A673 (cell line): ENCODE measurements around the gene MAMDC2. TPM values are rescaled to one million over a fixed set of nuclear protein-coding genes. Genes with fewer than 3 reads are reported as not detected.
"Not testable (repeated sequence)": the region's sequence is repeated elsewhere in the genome, so short reads cannot be mapped to it uniquely, and the experiment has no call there.

Source experiments
- BruUV-seq: library from RNA; stranded (reverse); fragments of 400-500 nt; replicated peaks from 2 replicates; lab custom pipeline; 2021; lab: Mats Ljungman, UMichigan
- CTCF ChIA-PET: fragments of 300-600 bp; sonication (Branson Sonifier 250); formaldehyde crosslinking; loops from one replicate; lab custom pipeline; 2022; ENCODE audit warnings: antibody characterized with exemption; lab: Charles Lee
- POLR2A ChIA-PET: fragments of 300-600 bp; sonication (Branson Sonifier 250); formaldehyde crosslinking; loops from one replicate; lab custom pipeline; 2022; ENCODE audit warnings: antibody characterized with exemption; ENCODE audit not compliant: low non-redundant PET; lab: Charles Lee
- DNase-seq: peaks from one replicate; pipeline ENCODE4 v3.0.0-alpha.2; 2015; ENCODE audit warnings: low spot score
- H3K27ac ChIP-seq: fragments of 200-600 bp; sonication (generic); 2 replicates; pipeline ENCODE4 v1.5.1; 2016; ENCODE audit warnings: mixed run types, low read depth, mild to moderate bottlenecking, mixed read lengths, antibody characterized with exemption, low read length; ENCODE audit not compliant: poor library complexity, severe bottlenecking
- H3K27me3 ChIP-seq: fragments of 200-600 bp; sonication (generic); replicated peaks from 2 replicates; pipeline ENCODE4 v1.6.1; 2017; ENCODE audit warnings: mixed run types, low read depth, mild to moderate bottlenecking, mixed read lengths, antibody characterized with exemption, low read length; ENCODE audit not compliant: insufficient read depth, poor library complexity
- H3K36me3 ChIP-seq: fragments of 200-600 bp; sonication (generic); 2 replicates; pipeline ENCODE4 v1.6.1; 2016; ENCODE audit warnings: mixed run types, mild to moderate bottlenecking, mixed read lengths, antibody characterized with exemption, low read length; ENCODE audit not compliant: insufficient read depth, poor library complexity, severe bottlenecking
- H3K4me1 ChIP-seq: fragments of 200-600 bp; sonication (generic); 2 replicates; pipeline ENCODE4 v1.6.1; 2017; ENCODE audit warnings: mixed run types, mild to moderate bottlenecking, mixed read lengths, antibody characterized with exemption, low read length; ENCODE audit not compliant: insufficient read depth, poor library complexity, severe bottlenecking
- H3K4me3 ChIP-seq: fragments of 200-600 bp; sonication (generic); 2 replicates; pipeline ENCODE4 v1.5.1; 2016; ENCODE audit warnings: low read depth, mixed run types, mild to moderate bottlenecking, mixed read lengths, low read length; ENCODE audit not compliant: poor library complexity, severe bottlenecking
- H3K9me3 ChIP-seq: fragments of 200-600 bp; sonication (generic); 2 replicates; pipeline ENCODE4 v1.6.1; 2016; ENCODE audit warnings: mixed run types, low read depth, mild to moderate bottlenecking, mixed read lengths, antibody characterized with exemption, low read length; ENCODE audit not compliant: poor library complexity, severe bottlenecking
- EZH2 ChIP-seq: fragments of 200-600 bp; sonication (generic); IDR thresholded peaks from 2 replicates; pipeline ENCODE4 v1.6.1; 2017; ENCODE audit warnings: borderline replicate concordance, low read depth, mild to moderate bottlenecking, mixed read lengths, antibody characterized with exemption, low read length; ENCODE audit not compliant: poor library complexity, severe bottlenecking
- intact Hi-C: fragments of 100-400 bp; cut with micrococcal nuclease; formaldehyde crosslinking; loops from one replicate; pipeline ENCODE4 v1.10.0; 2022; ENCODE audit not compliant: unreplicated experiment
- total RNA-seq: library from RNA; stranded (reverse); gene quantifications from 2 replicates; pipeline ENCODE4 v1.2.3, GENCODE V29; 2021
- TF ChIP-seq, protein P1 (sequence below): fragments of 300-800, 200-600 bp; sonication (generic); conservative IDR thresholded peaks from 2 replicates; pipeline ENCODE4 v1.5.1; 2017; ENCODE audit warnings: low read depth, mild to moderate bottlenecking, antibody characterized with exemption, low read length, moderate library complexity, mixed read lengths

MAMDC2 gene
- total RNA-seq, 1 experiment from 2014 or later: not detected

DNA sequence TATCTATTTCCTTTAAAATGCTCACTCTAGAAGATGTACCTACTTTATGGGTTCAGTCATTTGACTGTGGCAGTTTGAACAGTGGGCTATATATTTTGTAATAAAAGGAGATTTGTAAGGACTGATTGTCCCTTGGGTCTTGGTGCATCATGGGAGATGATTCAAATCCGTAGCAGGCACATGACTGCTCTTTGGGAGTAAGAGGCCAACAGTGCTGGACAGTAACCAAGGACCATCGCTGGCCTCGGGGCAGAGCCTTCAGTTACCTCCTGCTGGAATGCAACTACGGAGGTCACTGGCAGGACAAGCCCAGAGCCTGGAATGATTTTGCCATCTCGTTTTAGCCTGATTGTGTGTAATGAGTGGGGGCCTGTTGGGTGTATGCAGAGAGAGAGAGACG is 7.0 kb upstream of the MAMDC2 start:
- BruUV-seq: no TSS peak
- H3K4me3 ChIP-seq: no peak overlapping the region
- H3K9me3 ChIP-seq: no peaks in the 10 kb centered on the region
- no peaks in the 10 kb centered on the region for H3K36me3 ChIP-seq
- TF ChIP-seq, protein P1, sequence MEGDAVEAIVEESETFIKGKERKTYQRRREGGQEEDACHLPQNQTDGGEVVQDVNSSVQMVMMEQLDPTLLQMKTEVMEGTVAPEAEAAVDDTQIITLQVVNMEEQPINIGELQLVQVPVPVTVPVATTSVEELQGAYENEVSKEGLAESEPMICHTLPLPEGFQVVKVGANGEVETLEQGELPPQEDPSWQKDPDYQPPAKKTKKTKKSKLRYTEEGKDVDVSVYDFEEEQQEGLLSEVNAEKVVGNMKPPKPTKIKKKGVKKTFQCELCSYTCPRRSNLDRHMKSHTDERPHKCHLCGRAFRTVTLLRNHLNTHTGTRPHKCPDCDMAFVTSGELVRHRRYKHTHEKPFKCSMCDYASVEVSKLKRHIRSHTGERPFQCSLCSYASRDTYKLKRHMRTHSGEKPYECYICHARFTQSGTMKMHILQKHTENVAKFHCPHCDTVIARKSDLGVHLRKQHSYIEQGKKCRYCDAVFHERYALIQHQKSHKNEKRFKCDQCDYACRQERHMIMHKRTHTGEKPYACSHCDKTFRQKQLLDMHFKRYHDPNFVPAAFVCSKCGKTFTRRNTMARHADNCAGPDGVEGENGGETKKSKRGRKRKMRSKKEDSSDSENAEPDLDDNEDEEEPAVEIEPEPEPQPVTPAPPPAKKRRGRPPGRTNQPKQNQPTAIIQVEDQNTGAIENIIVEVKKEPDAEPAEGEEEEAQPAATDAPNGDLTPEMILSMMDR: no peak
- TF ChIP-seq EZH2: no peak
- CTCF ChIA-PET: no interaction called here
- H3K4me1 ChIP-seq: no peaks in the 10 kb centered on the region
- intact Hi-C loops: no loop called here
- H3K27me3 ChIP-seq: peaks cover 19% of the 10 kb centered on the region
- no peak for DNase-seq
- POLR2A ChIA-PET: no interaction called here
- H3K27ac ChIP-seq: no peak overlapping the region

GRCh38 chr9:70038171-70038621 is 5.5 kb upstream of the MAMDC2 start:
- H3K4me3 ChIP-seq, H3K4me1 ChIP-seq, H3K27ac ChIP-seq, BruUV-seq, POLR2A ChIA-PET, H3K36me3 ChIP-seq, CTCF ChIA-PET, intact Hi-C loops, H3K9me3 ChIP-seq, DNase-seq: not testable (repeated sequence)
- peaks cover 26% of the 10 kb centered on the region for H3K27me3 ChIP-seq

DNA sequence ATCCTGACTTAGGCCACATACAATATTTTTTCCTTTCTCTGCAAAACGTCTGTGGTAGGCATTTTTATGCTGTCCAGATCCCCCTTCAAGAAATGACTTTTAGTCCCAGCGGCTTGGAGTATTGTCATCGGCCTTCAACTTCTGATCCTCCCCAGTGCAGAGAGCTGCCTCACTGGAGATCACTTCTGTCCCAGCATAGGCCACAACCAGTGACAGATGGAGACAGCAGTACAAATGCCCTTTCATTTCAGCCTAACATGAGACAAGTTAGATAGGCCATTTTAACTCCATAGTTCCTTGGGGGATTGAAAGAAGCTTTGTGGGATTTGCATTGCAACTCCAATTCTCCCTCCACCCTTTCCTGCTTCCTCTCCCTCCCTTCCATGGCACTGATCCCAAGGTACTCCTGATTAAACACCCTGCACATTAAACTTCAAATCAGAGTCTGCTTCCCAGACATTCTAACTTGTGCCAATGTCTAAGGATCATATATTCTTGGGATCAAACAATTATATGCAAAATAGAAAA is 3.2 kb upstream of the MAMDC2 start:
- TF ChIP-seq, protein P1: no peak
- no peak for TF ChIP-seq EZH2
- H3K9me3 ChIP-seq: no peaks in the 10 kb centered on the region
- H3K4me1 ChIP-seq: no peaks in the 10 kb centered on the region
- no peak overlapping the region for H3K4me3 ChIP-seq
- H3K36me3 ChIP-seq: no peaks in the 10 kb centered on the region
- CTCF ChIA-PET: no interaction called here
- POLR2A ChIA-PET: no interaction called here
- peaks cover 49% of the 10 kb centered on the region for H3K27me3 ChIP-seq
- no peak overlapping the region for H3K27ac ChIP-seq
- BruUV-seq: no TSS peak
- DNase-seq: no peak
- intact Hi-C loops: no loop called here
